NCI-H524 treated with DMSO at 0.1 percent for 48 hours (cell line): ENCODE measurements around the gene SDHB.
"Not testable (repeated sequence)": the region's sequence is repeated elsewhere in the genome, so short reads cannot be mapped to it uniquely, and the experiment has no call there.

Experiments
- DNase-seq: peaks from one replicate; lab custom pipeline; 2025; lab: John Stamatoyannopoulos, UW

The SDHB gene

GRCh38 chr1:17075470-17076255 lies 21.8 kb upstream of the SDHB start:
- no peak for DNase-seq

DNA sequence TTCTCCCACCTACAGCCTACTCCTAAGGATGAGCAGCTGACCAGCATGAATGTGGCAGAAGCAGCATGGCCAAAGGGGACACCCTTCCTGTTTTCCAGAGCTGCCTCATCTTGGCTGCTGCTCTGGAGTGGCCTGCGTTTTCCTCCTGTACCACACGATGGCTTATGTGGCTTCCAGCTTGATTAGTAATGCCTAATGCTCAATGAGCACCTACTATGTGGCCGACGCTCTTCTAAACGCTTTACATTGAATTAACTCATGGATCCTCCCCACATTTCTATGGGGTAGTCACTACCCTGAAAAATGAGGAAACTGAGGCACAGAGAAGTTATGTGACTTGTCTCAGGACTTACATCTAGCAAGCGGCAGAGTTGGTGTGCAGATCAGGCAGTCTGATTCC lies 18.0 kb upstream of the SDHB start:
- DNase-seq: no peak

GRCh38 chr1:17070163-17070525 lies 16.3 kb upstream of the SDHB start:
- no peak for DNase-seq

DNA sequence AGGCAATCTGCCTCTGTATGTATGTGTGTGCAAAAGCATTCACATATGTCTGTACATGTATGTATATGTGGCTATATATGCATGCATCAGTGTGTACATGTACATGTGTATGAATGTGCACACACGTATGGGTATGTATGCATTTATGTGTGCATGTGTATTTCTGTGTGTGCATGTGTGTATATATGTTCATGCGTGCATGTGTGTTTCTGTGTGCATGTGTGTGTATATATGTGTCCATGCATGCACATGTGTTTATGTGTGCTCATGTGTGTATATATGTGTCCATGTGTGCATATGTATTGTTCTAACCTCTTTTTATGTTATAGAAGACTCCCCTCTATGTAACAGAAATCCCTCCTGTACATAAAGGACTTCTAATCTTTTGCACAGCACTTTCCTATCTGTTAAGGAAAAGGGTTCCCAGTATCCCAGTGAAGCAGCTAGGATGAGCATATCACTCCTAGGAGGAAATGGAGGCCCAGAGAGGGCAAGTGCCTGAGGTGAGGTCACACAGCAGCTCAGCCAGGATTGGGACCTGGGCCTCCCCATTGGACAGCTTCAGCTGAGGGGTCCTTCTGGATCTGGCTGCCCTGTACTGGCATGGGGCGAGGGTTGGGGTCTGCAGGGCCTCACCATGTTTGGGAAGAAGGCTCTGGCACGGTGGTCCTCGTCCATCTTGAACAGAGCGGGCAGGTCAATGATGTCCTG lies 15.8 kb upstream of the SDHB start:
- DNase-seq: no peak

GRCh38 chr1:17068789-17069188 lies 15.0 kb upstream of the SDHB start:
- DNase-seq: no peak

DNA sequence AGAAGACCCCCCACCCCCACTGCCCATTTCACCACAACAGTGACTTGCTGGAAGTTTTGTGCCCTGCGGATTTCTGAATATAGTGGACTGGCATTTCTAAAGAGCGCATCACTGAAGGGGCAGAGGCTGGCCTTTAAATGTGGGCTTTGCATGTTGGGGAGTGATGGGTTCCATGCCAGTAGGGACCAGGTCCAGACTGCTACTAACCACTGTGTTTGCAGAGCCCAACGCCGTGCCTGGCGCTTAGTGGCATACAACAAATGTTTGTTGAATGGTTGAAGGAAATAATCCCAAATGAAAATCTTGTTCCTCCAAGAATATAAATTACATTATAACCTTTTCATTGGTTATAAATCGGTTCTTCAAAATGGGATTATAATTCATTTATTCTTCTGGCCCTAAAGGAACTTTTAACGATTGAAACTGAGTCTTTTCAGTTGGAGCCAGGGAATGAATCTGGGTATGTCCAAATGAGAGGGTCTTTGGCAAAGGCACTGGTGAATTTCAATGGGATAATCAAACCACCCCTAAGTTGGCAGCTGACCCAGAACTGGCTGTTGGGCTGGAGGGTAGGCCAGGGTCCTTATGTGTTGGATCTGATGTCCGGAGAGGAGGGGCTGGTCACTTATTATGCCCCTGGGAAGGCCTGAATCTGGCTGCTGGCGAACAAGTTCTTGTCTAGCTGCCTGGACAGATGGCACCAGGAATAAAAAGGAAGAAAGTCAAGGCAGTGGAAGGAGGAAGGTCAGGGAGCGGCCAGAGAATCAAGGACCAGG lies 13.8 kb upstream of the SDHB start:
- DNase-seq: no peak

GRCh38 chr1:17067069-17067426 lies 13.2 kb upstream of the SDHB start:
- DNase-seq: no peak

DNA sequence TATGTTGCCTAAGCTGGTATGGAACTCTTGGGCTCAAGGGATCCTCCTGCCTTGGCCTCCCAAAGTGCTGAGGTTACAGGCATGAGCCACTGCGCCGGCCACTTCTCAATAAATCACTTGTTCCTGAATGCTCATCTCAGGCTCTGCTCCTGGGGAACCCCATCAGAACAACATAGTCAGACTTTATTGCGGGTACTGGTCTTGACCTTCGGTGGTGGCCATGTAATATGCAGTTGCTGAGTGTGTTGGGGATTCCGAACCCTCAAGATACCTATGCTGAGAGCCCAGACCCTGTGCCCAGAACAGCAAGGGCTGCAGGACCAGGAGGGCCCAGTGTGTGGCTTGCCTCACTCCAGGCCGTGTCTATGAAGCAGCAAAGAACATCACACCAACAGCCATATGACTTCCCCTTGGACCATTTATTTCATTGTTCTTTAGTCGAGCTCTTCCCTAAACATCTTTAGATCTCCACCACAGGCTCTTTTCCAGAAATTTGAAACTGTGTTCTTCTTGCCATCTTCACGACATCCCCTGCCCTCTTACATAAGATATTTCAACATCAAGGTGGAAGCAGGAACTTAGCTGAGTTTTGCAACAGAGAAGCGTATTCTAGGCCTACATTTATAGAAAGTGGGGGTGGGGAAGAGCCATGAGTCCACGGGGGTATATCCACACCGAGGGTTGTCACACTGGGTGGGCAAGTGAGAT lies 12.7 kb upstream of the SDHB start:
- no peak for DNase-seq

GRCh38 chr1:17065666-17066065 lies 11.8 kb upstream of the SDHB start:
- DNase-seq: no peak

DNA sequence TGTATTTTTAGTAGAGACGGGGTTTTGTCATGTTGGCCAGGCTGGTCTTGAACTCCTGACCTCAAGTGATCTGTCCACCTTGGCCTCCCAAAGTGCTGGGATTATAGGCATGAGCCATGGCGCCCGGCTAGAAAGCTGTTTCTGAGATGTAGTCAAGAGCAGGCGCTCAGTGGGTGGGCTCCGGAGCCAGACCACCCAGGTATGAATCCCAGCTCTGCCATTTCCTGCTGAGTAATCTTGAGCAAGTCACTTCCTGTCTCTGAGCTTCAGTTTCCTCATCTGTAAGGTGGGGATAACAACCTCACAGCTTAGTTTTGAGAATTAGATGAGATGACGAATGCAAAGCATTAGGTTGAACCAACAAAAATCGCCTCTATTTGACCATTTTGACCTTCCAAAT lies 8.9 kb upstream of the SDHB start:
- DNase-seq: not testable (repeated sequence)

GRCh38 chr1:17061892-17062291 lies 8.1 kb upstream of the SDHB start:
- no peak for DNase-seq

GRCh38 chr1:17061486-17061885 lies 7.7 kb upstream of the SDHB start:
- no peak for DNase-seq

DNA sequence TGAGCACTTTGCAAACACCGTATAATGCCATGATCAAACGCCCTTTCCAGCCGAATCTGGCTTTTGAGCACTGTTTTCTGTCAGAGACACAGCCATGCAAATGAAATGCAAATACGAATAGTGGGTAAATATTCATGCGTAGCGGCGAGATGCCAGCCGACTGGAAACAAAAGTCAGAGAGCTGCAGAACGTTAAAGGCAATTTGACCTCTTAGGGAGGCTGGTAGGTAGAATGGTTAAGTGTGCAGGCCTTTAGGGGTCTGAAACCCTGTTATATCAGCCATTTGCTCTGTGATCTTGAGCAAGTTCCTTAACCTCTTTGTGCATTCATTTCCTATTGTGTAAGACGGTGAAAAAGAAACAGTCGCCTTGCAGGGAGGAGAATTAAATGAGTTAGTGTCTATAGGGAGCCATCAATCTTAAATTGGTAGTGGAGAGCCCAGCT lies 6.5 kb upstream of the SDHB start:
- DNase-seq: no peak

- no peak for DNase-seq
Measured at GRCh38 chr1:17059391-17060305, 5.8 kb upstream of the SDHB start.

GRCh38 chr1:17056551-17056950 lies 2.7 kb upstream of the SDHB start:
- no peak for DNase-seq

GRCh38 chr1:17055801-17056200 lies 2.0 kb upstream of the SDHB start:
- DNase-seq: no peak

GRCh38 chr1:17053086-17053684 lies 647 bp downstream of the SDHB start:
- no peak for DNase-seq

DNA sequence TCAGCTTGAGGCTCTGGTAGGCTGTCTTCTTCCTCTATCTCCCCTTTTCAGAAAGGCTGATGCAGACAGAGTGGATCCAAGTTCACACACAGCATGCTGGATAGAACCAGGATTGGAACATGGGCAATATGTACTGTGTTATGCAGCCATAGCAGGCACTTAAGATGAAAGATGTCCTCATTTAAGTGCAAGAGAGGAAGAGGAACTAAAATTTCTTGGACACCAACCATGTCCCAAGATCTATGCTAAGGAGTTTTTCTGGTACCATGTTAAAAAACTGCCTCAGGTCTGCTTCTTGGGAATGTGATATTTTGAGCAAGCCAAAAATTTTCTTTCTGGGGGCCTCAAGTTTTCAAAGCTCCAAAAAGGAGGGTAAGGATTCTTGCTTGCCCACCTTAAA lies 1.2 kb downstream of the SDHB start:
- DNase-seq: no peak

GRCh38 chr1:17052038-17052437 lies 1.8 kb downstream of the SDHB start:
- no peak for DNase-seq

- DNase-seq: no peak
Measured at GRCh38 chr1:17047924-17048323, 5.9 kb downstream of the SDHB start.

- DNase-seq: no peak
Measured at GRCh38 chr1:17046334-17046657, 7.5 kb downstream of the SDHB start.
